Caco-2 (cell line): ENCODE data around the gene CD34. TPM values are rescaled to one million over a fixed set of nuclear protein-coding genes. Genes with fewer than 3 reads are reported as not detected.

ENCODE experiments used
- BruUV-seq: library from RNA; stranded (reverse); fragments of 400-500 nt; replicated peaks from 2 replicates; lab custom pipeline; 2021; lab: Mats Ljungman, UMichigan
- CTCF ChIA-PET: fragments of 300-600 bp; sonication (Branson Sonifier 250); formaldehyde crosslinking; loops from one replicate; lab custom pipeline; 2022; ENCODE audit warnings: antibody characterized with exemption; lab: Charles Lee
- POLR2A ChIA-PET: fragments of 300-600 bp; sonication (Branson Sonifier 250); formaldehyde crosslinking; loops from one replicate; lab custom pipeline; 2022; ENCODE audit warnings: antibody characterized with exemption; lab: Charles Lee
- DNase-seq, 2 experiments: peaks; one replicate each; pipeline versions ENCODE4 v3.0.0 to v3.0.0-alpha.2; 2020 to 2022
- H3K27me3 ChIP-seq: replicated peaks from 2 replicates; pipeline ENCODE4 v1.6.0; 2011; ENCODE audit warnings: low read length; ENCODE audit not compliant: control insufficient read depth, insufficient read depth
- H3K36me3 ChIP-seq: 2 replicates; pipeline ENCODE4 v1.5.1; 2011; ENCODE audit warnings: low read length; ENCODE audit not compliant: control insufficient read depth, insufficient read depth
- H3K4me1 ChIP-seq: fragments of 250-450 bp; sonication (Bioruptor Pico); 2 replicates; pipeline ENCODE4 v1.5.1; 2020; ENCODE audit warnings: mild to moderate bottlenecking
- H3K4me3 ChIP-seq: 2 replicates; pipeline ENCODE4 v1.5.1; 2011; ENCODE audit warnings: low read depth, mild to moderate bottlenecking, control low read depth, low read length
- H3K9me3 ChIP-seq: fragments of 250-450 bp; sonication (Bioruptor Pico); 2 replicates; pipeline ENCODE4 v1.5.1; 2020; ENCODE audit warnings: mild to moderate bottlenecking, moderate library complexity
- H3K27ac Mint-ChIP-seq: one replicate; pipeline ENCODE4 v1.8.0; 2022; ENCODE audit warnings: mixed read lengths; ENCODE audit not compliant: unreplicated experiment
- H3K27me3 Mint-ChIP-seq: one replicate; pipeline ENCODE4 v1.8.0; 2022; ENCODE audit warnings: mixed read lengths; ENCODE audit not compliant: insufficient read depth, unreplicated experiment
- H3K36me3 Mint-ChIP-seq: one replicate; pipeline ENCODE4 v1.8.0; 2022; ENCODE audit warnings: mild to moderate bottlenecking, mixed read lengths; ENCODE audit not compliant: insufficient read depth, unreplicated experiment
- H3K4me1 Mint-ChIP-seq: one replicate; pipeline ENCODE4 v1.8.0; 2022; ENCODE audit warnings: low read depth, mixed read lengths; ENCODE audit not compliant: unreplicated experiment
- H3K4me3 Mint-ChIP-seq: one replicate; pipeline ENCODE4 v1.8.0; 2022; ENCODE audit warnings: mild to moderate bottlenecking, moderate library complexity, mixed read lengths; ENCODE audit not compliant: unreplicated experiment
- H3K9me3 Mint-ChIP-seq: one replicate; pipeline ENCODE4 v1.8.0; 2022; ENCODE audit warnings: mixed read lengths; ENCODE audit not compliant: unreplicated experiment
- intact Hi-C: fragments of 100-400 bp; cut with micrococcal nuclease; formaldehyde crosslinking; loops from one replicate; pipeline ENCODE4 v1.10.0; 2022; ENCODE audit not compliant: unreplicated experiment
- total RNA-seq: library from RNA; stranded (reverse); gene quantifications from 2 replicates; pipeline ENCODE4 v1.2.3, GENCODE V29; 2022
- TF ChIP-seq, protein P1 (sequence below), 2 experiments: fragments of 200-600 bp in 1 of 2; IDR thresholded peaks; 1 replicate in 1 of 2; 2 replicates in 1 of 2; pipeline versions ENCODE4 v1.5.1 to v1.8.0; 2011 to 2022; ENCODE audit warnings: antibody characterized with exemption in 1 of 2, control low read depth in 1 of 2, inconsistent platforms in 1 of 2, low read depth in 1 of 2, low read length in 1 of 2, mild to moderate bottlenecking in 1 of 2, moderate library complexity in 1 of 2; ENCODE audit not compliant: insufficient read depth in 1 of 2, severe bottlenecking in 1 of 2, unreplicated experiment in 1 of 2

The CD34 gene
- total RNA-seq, 1 experiment from 2014 or later, result not detected

DNA sequence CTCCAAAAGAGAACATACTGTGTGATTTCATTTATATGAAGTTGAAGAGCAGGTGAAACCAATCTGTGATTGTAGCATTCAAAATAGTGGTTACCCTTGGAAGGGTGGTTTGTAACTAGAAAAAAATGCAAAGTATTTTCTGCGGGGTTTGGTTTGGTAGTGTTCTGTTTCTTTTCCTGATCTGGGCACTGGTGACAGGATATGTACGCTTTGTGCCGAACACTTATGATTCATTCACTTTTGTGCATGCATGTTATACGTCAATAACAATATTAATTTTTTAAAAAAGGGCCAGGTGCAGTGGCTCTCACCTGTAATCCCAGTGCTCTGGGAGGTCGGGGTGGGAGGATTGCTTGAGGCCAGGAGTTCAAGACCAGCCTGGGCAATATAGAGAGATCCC, 63.8 kb downstream of the CD34 start:
- H3K36me3 ChIP-seq, result peaks cover 2% of the 10 kb centered on the region; the same call in 1 of the 2 replicates
- H3K36me3 Mint-ChIP-seq, result peaks cover 2% of the 10 kb centered on the region
- peaks cover 5% of the 10 kb centered on the region for H3K4me1 Mint-ChIP-seq
- no TSS peak for BruUV-seq
- no peak overlapping the region for H3K27ac Mint-ChIP-seq
- intact Hi-C loops, result no loop called here
- H3K27me3 ChIP-seq, result no peaks in the 10 kb centered on the region
- DNase-seq, result no peak
- no peaks in the 10 kb centered on the region for H3K9me3 Mint-ChIP-seq
- ChIA-PET POLR2A (interaction anchor here (1.0 kb wide), 1 partner anchor 24 kb away, joined by 3 read pairs; no protein-coding TSS in a partner anchor), CTCF (no interaction called here)
- H3K4me3 ChIP-seq, result no peak overlapping the region
- H3K27me3 Mint-ChIP-seq, result no peaks in the 10 kb centered on the region
- TF ChIP-seq, protein P1, sequence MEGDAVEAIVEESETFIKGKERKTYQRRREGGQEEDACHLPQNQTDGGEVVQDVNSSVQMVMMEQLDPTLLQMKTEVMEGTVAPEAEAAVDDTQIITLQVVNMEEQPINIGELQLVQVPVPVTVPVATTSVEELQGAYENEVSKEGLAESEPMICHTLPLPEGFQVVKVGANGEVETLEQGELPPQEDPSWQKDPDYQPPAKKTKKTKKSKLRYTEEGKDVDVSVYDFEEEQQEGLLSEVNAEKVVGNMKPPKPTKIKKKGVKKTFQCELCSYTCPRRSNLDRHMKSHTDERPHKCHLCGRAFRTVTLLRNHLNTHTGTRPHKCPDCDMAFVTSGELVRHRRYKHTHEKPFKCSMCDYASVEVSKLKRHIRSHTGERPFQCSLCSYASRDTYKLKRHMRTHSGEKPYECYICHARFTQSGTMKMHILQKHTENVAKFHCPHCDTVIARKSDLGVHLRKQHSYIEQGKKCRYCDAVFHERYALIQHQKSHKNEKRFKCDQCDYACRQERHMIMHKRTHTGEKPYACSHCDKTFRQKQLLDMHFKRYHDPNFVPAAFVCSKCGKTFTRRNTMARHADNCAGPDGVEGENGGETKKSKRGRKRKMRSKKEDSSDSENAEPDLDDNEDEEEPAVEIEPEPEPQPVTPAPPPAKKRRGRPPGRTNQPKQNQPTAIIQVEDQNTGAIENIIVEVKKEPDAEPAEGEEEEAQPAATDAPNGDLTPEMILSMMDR (IDR thresholded peaks at IDR 0.05; ENCODE audit: insufficient read depth in 1 of 2, low read depth in 1 of 2, low read length in 1 of 2, severe bottlenecking in 1 of 2, unreplicated experiment in 1 of 2), result no peak
- no peak overlapping the region for H3K4me3 Mint-ChIP-seq
- no peaks in the 10 kb centered on the region for H3K4me1 ChIP-seq
- H3K9me3 ChIP-seq, result no peaks in the 10 kb centered on the region

DNA sequence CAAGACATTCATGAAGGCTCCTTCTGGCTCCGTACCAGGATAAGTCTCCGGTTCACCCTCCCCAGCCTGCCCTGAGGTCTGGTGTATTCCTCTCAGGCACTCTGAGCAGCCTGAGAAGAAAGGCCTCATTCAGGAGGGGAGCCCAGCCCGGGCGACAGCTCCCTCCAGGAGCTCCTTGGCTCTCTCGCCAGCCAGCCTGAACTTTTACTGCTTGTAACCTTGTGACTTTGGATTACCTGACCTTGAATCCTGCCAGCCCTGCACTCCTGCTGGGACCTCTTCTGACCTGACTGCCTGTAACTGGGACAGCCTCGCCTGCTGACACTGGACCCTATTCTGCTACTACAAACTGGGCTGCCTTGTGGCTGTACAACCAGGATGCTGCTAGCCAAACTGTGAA, 65.8 kb downstream of the CD34 start:
- intact Hi-C loops, result no loop called here
- H3K36me3 Mint-ChIP-seq, result no peaks in the 10 kb centered on the region
- Histone ChIP-seq H3K4me3 (no peak overlapping the region), H3K36me3 (no peaks in the 10 kb centered on the region), H3K27me3 (no peaks in the 10 kb centered on the region), H3K4me1 (no peaks in the 10 kb centered on the region), H3K9me3 (no peaks in the 10 kb centered on the region)
- no TSS peak for BruUV-seq
- TF ChIP-seq, protein P1 (IDR thresholded peaks at IDR 0.05; ENCODE audit: insufficient read depth in 1 of 2, low read depth in 1 of 2, low read length in 1 of 2, severe bottlenecking in 1 of 2, unreplicated experiment in 1 of 2), result no peak
- peaks cover 5% of the 10 kb centered on the region for H3K4me1 Mint-ChIP-seq
- no peak overlapping the region for H3K4me3 Mint-ChIP-seq
- no peaks in the 10 kb centered on the region for H3K27me3 Mint-ChIP-seq
- H3K27ac Mint-ChIP-seq, result no peak overlapping the region
- DNase-seq, result peak in 1 of 2 experiments; percentile 2
- no peaks in the 10 kb centered on the region for H3K9me3 Mint-ChIP-seq
- POLR2A ChIA-PET, result no interaction called here
- CTCF ChIA-PET, result no interaction called here

DNA sequence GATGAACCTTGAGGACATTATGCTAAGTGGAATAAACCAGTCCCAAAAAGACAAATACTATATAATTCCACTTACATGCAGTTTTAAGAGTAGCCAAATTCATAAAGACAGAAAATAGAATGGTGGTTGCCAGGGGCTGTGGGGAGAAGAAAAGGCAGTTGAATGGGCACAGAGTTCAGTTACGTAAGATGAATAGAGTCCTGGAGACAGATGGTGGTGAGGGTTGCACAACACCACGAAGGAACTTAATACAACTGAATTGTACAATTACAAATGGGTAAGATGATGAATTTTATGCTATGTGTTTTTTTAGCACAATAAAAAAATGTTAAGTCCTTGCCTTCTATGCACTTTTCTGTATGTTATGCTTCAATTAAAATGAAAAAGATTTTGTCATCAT, 66.6 kb downstream of the CD34 start:
- BruUV-seq, result no TSS peak
- Histone ChIP-seq H3K27me3 (no peaks in the 10 kb centered on the region), H3K36me3 (no peaks in the 10 kb centered on the region), H3K9me3 (no peaks in the 10 kb centered on the region), H3K4me3 (no peak overlapping the region), H3K4me1 (no peaks in the 10 kb centered on the region)
- H3K27me3 Mint-ChIP-seq, result no peaks in the 10 kb centered on the region
- TF ChIP-seq, protein P1 (IDR thresholded peaks at IDR 0.05; ENCODE audit: insufficient read depth in 1 of 2, low read depth in 1 of 2, low read length in 1 of 2, severe bottlenecking in 1 of 2, unreplicated experiment in 1 of 2), result no peak
- CTCF ChIA-PET, result no interaction called here
- H3K4me3 Mint-ChIP-seq, result no peak overlapping the region
- H3K9me3 Mint-ChIP-seq, result no peaks in the 10 kb centered on the region
- intact Hi-C loops, result no loop called here
- no peak overlapping the region for H3K27ac Mint-ChIP-seq
- POLR2A ChIA-PET, result no interaction called here
- no peak for DNase-seq
- H3K4me1 Mint-ChIP-seq, result peaks cover 5% of the 10 kb centered on the region
- no peaks in the 10 kb centered on the region for H3K36me3 Mint-ChIP-seq
